ENCODE data around the gene CRIP3.

Gene CRIP3

GRCh38 chr6:43328528-43328927 lies 19.9 kb upstream of the CRIP3 start:
- Histone ChIP-seq H3F3A (ENCODE audit: insufficient read depth) (peaks cover 31% of the 10 kb centered on the region), H3K9me3 (ENCODE audit: insufficient read depth, low read length) (no peaks in the 10 kb centered on the region), H3K27ac (ENCODE audit: low read depth, low read length) (no peak overlapping the region), H3K4me2 (ENCODE audit: low read depth, low read length, poor library complexity, severe bottlenecking) (no peak overlapping the region), H4K20me1 (ENCODE audit: low read depth, low read length) (no peaks in the 10 kb centered on the region), H3K36me3 (ENCODE audit: low read length) (peaks cover 38% of the 10 kb centered on the region; the same call in 1 of the 2 replicates), H3K4me3 (ENCODE audit: insufficient read depth, low read length, poor library complexity, severe bottlenecking) (no peak overlapping the region), H3K27me3 (ENCODE audit: low read length) (no peaks in the 10 kb centered on the region), H3K9me2 (replicated peaks; ENCODE audit: insufficient read depth, low read length) (no peaks in the 10 kb centered on the region), H3K9ac (ENCODE audit: low read length) (no peak overlapping the region), H3K79me2 (ENCODE audit: insufficient read depth, low read length) (no peaks in the 10 kb centered on the region), H2AFZ (ENCODE audit: low read depth, low read length, severe bottlenecking) (no peak overlapping the region)
- TF ChIP-seq EZH2phosphoT487 (conservative IDR thresholded peaks at IDR 0.05; ENCODE audit: low read length) = no peak
- TF ChIP-seq, protein P1, sequence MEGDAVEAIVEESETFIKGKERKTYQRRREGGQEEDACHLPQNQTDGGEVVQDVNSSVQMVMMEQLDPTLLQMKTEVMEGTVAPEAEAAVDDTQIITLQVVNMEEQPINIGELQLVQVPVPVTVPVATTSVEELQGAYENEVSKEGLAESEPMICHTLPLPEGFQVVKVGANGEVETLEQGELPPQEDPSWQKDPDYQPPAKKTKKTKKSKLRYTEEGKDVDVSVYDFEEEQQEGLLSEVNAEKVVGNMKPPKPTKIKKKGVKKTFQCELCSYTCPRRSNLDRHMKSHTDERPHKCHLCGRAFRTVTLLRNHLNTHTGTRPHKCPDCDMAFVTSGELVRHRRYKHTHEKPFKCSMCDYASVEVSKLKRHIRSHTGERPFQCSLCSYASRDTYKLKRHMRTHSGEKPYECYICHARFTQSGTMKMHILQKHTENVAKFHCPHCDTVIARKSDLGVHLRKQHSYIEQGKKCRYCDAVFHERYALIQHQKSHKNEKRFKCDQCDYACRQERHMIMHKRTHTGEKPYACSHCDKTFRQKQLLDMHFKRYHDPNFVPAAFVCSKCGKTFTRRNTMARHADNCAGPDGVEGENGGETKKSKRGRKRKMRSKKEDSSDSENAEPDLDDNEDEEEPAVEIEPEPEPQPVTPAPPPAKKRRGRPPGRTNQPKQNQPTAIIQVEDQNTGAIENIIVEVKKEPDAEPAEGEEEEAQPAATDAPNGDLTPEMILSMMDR (IDR thresholded peaks at IDR 0.05; ENCODE audit: insufficient read depth, low read length, poor library complexity, severe bottlenecking) = no peak

GRCh38 chr6:43325876-43326275 lies 17.2 kb upstream of the CRIP3 start:
- no peak overlapping the region for H3K4me2 ChIP-seq (ENCODE audit: low read depth, low read length, poor library complexity, severe bottlenecking)
- no peaks in the 10 kb centered on the region for H3K9me2 ChIP-seq (replicated peaks; ENCODE audit: insufficient read depth, low read length)
- no peak overlapping the region for H3K9ac ChIP-seq (ENCODE audit: low read length)
- no peak overlapping the region for H3K4me3 ChIP-seq (ENCODE audit: insufficient read depth, low read length, poor library complexity, severe bottlenecking)
- H2AFZ ChIP-seq (ENCODE audit: low read depth, low read length, severe bottlenecking) = no peak overlapping the region
- TF ChIP-seq, protein P1 (IDR thresholded peaks at IDR 0.05; ENCODE audit: insufficient read depth, low read length, poor library complexity, severe bottlenecking) = no peak
- no peak for TF ChIP-seq EZH2phosphoT487 (conservative IDR thresholded peaks at IDR 0.05; ENCODE audit: low read length)
- peaks cover 34% of the 10 kb centered on the region for H3K36me3 ChIP-seq (ENCODE audit: low read length)
- H4K20me1 ChIP-seq (ENCODE audit: low read depth, low read length) = no peaks in the 10 kb centered on the region
- no peaks in the 10 kb centered on the region for H3K27me3 ChIP-seq (ENCODE audit: low read length)
- no peaks in the 10 kb centered on the region for H3K79me2 ChIP-seq (ENCODE audit: insufficient read depth, low read length)
- peaks cover 17% of the 10 kb centered on the region for H3F3A ChIP-seq (ENCODE audit: insufficient read depth)
- H3K27ac ChIP-seq (ENCODE audit: low read depth, low read length) = no peak overlapping the region
- H3K9me3 ChIP-seq (ENCODE audit: insufficient read depth, low read length) = no peaks in the 10 kb centered on the region

DNA sequence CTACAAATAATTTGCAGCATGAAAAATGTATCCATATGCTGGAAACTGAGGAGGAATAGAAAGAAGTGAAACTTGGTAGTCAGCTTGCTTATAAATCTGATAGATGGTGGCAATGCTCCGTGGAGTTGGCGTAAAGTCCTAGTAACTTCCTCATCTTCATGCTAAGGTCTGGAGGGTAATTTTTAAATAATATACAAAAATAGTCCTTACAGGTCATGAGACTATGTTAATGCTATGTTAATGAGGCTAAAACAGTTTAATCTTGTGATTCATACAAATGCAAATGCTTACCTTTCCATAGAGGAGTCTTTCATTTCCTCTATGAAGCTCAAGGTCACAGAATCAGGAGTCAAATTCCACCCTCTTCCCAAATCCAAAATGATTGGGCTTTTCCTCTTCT lies 9.4 kb upstream of the CRIP3 start:
- Histone ChIP-seq H3K79me2 (ENCODE audit: insufficient read depth, low read length) (no peaks in the 10 kb centered on the region), H3K9me3 (ENCODE audit: insufficient read depth, low read length) (no peaks in the 10 kb centered on the region), H3K27me3 (ENCODE audit: low read length) (no peaks in the 10 kb centered on the region), H3K4me3 (ENCODE audit: insufficient read depth, low read length, poor library complexity, severe bottlenecking) (no peak overlapping the region), H2AFZ (ENCODE audit: low read depth, low read length, severe bottlenecking) (no peak overlapping the region), H3F3A (ENCODE audit: insufficient read depth) (peaks cover 26% of the 10 kb centered on the region), H3K27ac (ENCODE audit: low read depth, low read length) (no peak overlapping the region), H3K4me2 (ENCODE audit: low read depth, low read length, poor library complexity, severe bottlenecking) (no peak overlapping the region), H3K9ac (ENCODE audit: low read length) (no peak overlapping the region), H4K20me1 (ENCODE audit: low read depth, low read length) (no peaks in the 10 kb centered on the region), H3K36me3 (ENCODE audit: low read length) (peaks cover 20% of the 10 kb centered on the region), H3K9me2 (replicated peaks; ENCODE audit: insufficient read depth, low read length) (no peaks in the 10 kb centered on the region)
- no peak for TF ChIP-seq EZH2phosphoT487 (conservative IDR thresholded peaks at IDR 0.05; ENCODE audit: low read length)
- TF ChIP-seq, protein P1 (IDR thresholded peaks at IDR 0.05; ENCODE audit: insufficient read depth, low read length, poor library complexity, severe bottlenecking) = no peak

Data from SU-DHL-6 (cell line).